Stomach (tissue), 9 donors: ENCODE data around the gene MMS19. TPM values are rescaled to one million over a fixed set of nuclear protein-coding genes. Genes with fewer than 3 reads are reported as not detected.
A peak's percentile ranks its signal among the peaks of the same experiment; 100 is the strongest.

Experiments used
- DNase-seq, 2 donors: peaks; one replicate each; pipeline versions ENCODE4 v3.0.0 to v3.0.0-alpha.2; 2013 to 2019
- H3K27ac ChIP-seq, 5 donors: fragments of 200-600 bp in 4 of 5; sonication (generic) in 4 of 5; one replicate each; pipeline ENCODE4 v1.5.1; 2013 to 2019; ENCODE audit warnings: mild to moderate bottlenecking in 1 of 5, moderate library complexity in 1 of 5
- H3K27me3 ChIP-seq, 3 donors: fragments of 200-600 bp; sonication (generic); one replicate each; pipeline ENCODE4 v1.5.1; 2017 to 2019; ENCODE audit warnings: mixed run types in 1 of 3
- H3K36me3 ChIP-seq, 4 donors: fragments of 200-600 bp; sonication (generic); 1 replicate in 3 of 4; 2 replicates in 1 of 4; pipeline ENCODE4 v1.5.1; 2016 to 2019
- H3K4me1 ChIP-seq, 4 donors: fragments of 200-600 bp; sonication (generic); one replicate each; pipeline ENCODE4 v1.5.1; 2016 to 2019
- H3K4me3 ChIP-seq, 4 donors: fragments of 200-600 bp; sonication (generic) in 3 of 4; one replicate each; pipeline ENCODE4 v1.5.1; 2016 to 2019; ENCODE audit warnings: mild to moderate bottlenecking in 1 of 4
- H3K9me3 ChIP-seq, 4 donors: fragments of 200-600 bp; sonication (generic); one replicate each; pipeline ENCODE4 v1.5.1; 2016 to 2019
- CTCF ChIP-seq, 7 experiments: fragments of 450-650 bp in 4 of 7; fragments of 200-600 bp in 3 of 7; sonication (generic) in 3 of 7; IDR thresholded peaks; one replicate each; pipeline ENCODE4 v1.5.1; 2016 to 2019; ENCODE audit warnings: antibody characterized with exemption in 7 of 7, control low read depth in 2 of 7, mild to moderate bottlenecking in 1 of 7
- EP300 ChIP-seq: sonication (generic); formaldehyde crosslinking; IDR thresholded peaks from one replicate; pipeline ENCODE4 v1.6.1; 2017; ENCODE audit warnings: antibody characterized with exemption
- POLR2A ChIP-seq, 4 donors: fragments of 450-650 bp; IDR thresholded peaks; one replicate each; pipeline ENCODE4 v1.6.1; 2016; ENCODE audit warnings: antibody characterized with exemption in 4 of 4, control low read depth in 2 of 4, mild to moderate bottlenecking in 1 of 4, moderate library complexity in 1 of 4
- POLR2AphosphoS5 ChIP-seq, 3 donors: sonication (generic); formaldehyde crosslinking; IDR thresholded peaks; one replicate each; pipeline ENCODE4 v1.6.1; 2016; ENCODE audit warnings: antibody characterized with exemption in 3 of 3
- WGBS, 5 donors: extraction: QIAGEN DNeasy Blood & Tissue Kit in 3 of 5; methylation state at CpG; one replicate each; pipeline versions ENCODE4 v1.1.5 to v1.1.7; 2013 to 2018; 5-methylcytosine and 5-hydroxymethylcytosine counted together
- intact Hi-C: fragments of 100-400 bp; cut with DNase I; formaldehyde crosslinking; loops from one replicate; pipeline ENCODE4 v1.15.1; 2023; ENCODE audit warnings: low total_unique reads
- polyA plus RNA-seq, 3 donors: library from polyadenylated mRNA; stranded (reverse); fragments of 200-250 nt; gene quantifications; one replicate each; pipeline ENCODE4 v1.2.3, GENCODE V29; 2013
- total RNA-seq, 5 donors: library from RNA; depleted of rRNA; stranded (reverse); fragments of >200 nt; gene quantifications; one replicate each; pipeline versions ENCODE4 v1.1.0 to v1.2.3, GENCODE V29; 2014 to 2016
- donor health status: healthy with polysubstance abuse.
- donor health status: Bipolar disorder and iron deficiency.
- donor health status: healthy.

Gene MMS19
- total and polyA plus RNA-seq, 8 donors = 30.9 to 146 (median 58.4) TPM

- intact Hi-C loops = no loop called here
Observed at GRCh38 chr10:97546456-97547270, 48.4 kb upstream of the MMS19 start.

GRCh38 chr10:97543025-97543546 is 44.9 kb upstream of the MMS19 start:
- no peak overlapping the region for H3K4me3 ChIP-seq
- DNase-seq = peak; percentile 60 to 78
- no peaks in the 10 kb centered on the region for H3K36me3 ChIP-seq
- H3K4me1 ChIP-seq = peaks cover 23 to 56% (median 25%) of the 10 kb centered on the region in 4 donors
- H3K27me3 ChIP-seq = no peaks in the 10 kb centered on the region
- no peaks in the 10 kb centered on the region for H3K9me3 ChIP-seq
- TF ChIP-seq POLR2AphosphoS5 (IDR thresholded peaks at IDR 0.05) (peak; percentile 8 to 88 (median 68)), EP300 (no peak)
- peak overlapping the region; percentile 35 to 92 (median 83) for H3K27ac ChIP-seq
- intact Hi-C loops = no loop called here
- 52 to 68% (median 62%) methylated on average over 9 to 10 of the region's 10 CpGs for WGBS, 5 donors

More at GRCh38 chr10:97546456-97547270, 48.4 kb upstream of the MMS19 start:
- no peaks in the 10 kb centered on the region for H3K27me3 ChIP-seq
- DNase-seq = no peak
- no peak overlapping the region for H3K27ac ChIP-seq
- TF ChIP-seq CTCF (IDR thresholded peaks at IDR 0.05) (no peak), POLR2A (IDR thresholded peaks at IDR 0.05) (no peak), EP300 (no peak), POLR2AphosphoS5 (IDR thresholded peaks at IDR 0.05) (no peak)
- no peak overlapping the region for H3K4me3 ChIP-seq
- H3K9me3 ChIP-seq = no peaks in the 10 kb centered on the region
- peaks cover 21 to 33% (median 22%) of the 10 kb centered on the region in 4 donors for H3K4me1 ChIP-seq
- peaks cover 0 to 4% (median 0%) of the 10 kb centered on the region in 4 donors for H3K36me3 ChIP-seq
- 83 to 89% (median 88%) methylated on average over 12 to 18 of the region's 18 CpGs for WGBS, 5 donors

- intact Hi-C loops = no loop called here
- 57 to 77% (median 75%) methylated on average over 6 to 9 of the region's 9 CpGs for WGBS, 5 donors
- Histone ChIP-seq H3K27ac (peak overlapping the region; percentile 35 to 92 (median 83)), H3K9me3 (no peaks in the 10 kb centered on the region), H3K36me3 (no peaks in the 10 kb centered on the region), H3K27me3 (no peaks in the 10 kb centered on the region), H3K4me3 (no peak overlapping the region), H3K4me1 (peaks cover 23 to 53% (median 25%) of the 10 kb centered on the region in 4 donors)
- DNase-seq = peak; percentile 40 to 86
- TF ChIP-seq POLR2AphosphoS5 (IDR thresholded peaks at IDR 0.05) = peak in 1 of 3 donors; percentile 66
- TF ChIP-seq EP300 = no peak
Observed at GRCh38 chr10:97542169-97543024, 44.2 kb upstream of the MMS19 start.

- Histone ChIP-seq H3K4me1 (peaks cover 23 to 48% (median 25%) of the 10 kb centered on the region in 4 donors), H3K27ac (peak overlapping the region in 2 of 5 donors; percentile 91 to 92), H3K9me3 (no peaks in the 10 kb centered on the region), H3K4me3 (no peak overlapping the region), H3K36me3 (no peaks in the 10 kb centered on the region), H3K27me3 (no peaks in the 10 kb centered on the region)
- no peak for TF ChIP-seq POLR2A (IDR thresholded peaks at IDR 0.05)
- no peak for TF ChIP-seq CTCF (IDR thresholded peaks at IDR 0.05)
- no peak for TF ChIP-seq EP300
- TF ChIP-seq POLR2AphosphoS5 (IDR thresholded peaks at IDR 0.05) = no peak
- intact Hi-C loops = no loop called here
- DNase-seq = no peak
- WGBS, 5 donors = 89 to 93% (median 92%) methylated on average over 12 to 14 of the region's 14 CpGs
Observed at GRCh38 chr10:97540669-97541500, 42.7 kb upstream of the MMS19 start.
